Esophagus squamous epithelium (tissue), 5 donors: ENCODE data around the gene CPSF3. TPM values are rescaled to one million over a fixed set of nuclear protein-coding genes. Genes with fewer than 3 reads are reported as not detected.

Experiments used
- DNase-seq: peaks from one replicate; lab custom pipeline; 2025; lab: John Stamatoyannopoulos, UW
- H3K27ac ChIP-seq, 4 donors: fragments of 200-600 bp; sonication (generic); one replicate each; pipeline ENCODE4 v1.5.1; 2016 to 2019; ENCODE audit warnings: mild to moderate bottlenecking in 1 of 4
- H3K27me3 ChIP-seq, 4 donors: fragments of 200-600 bp; sonication (generic); 1 replicate in 3 of 4; 2 replicates in 1 of 4; pipeline versions ENCODE4 v1.5.1 to v1.6.0; 2017 to 2021; ENCODE audit warnings: antibody characterized with exemption in 1 of 4
- H3K36me3 ChIP-seq, 3 donors: fragments of 200-600 bp; sonication (generic); one replicate each; pipeline ENCODE4 v1.5.1; 2016 to 2019
- H3K4me1 ChIP-seq, 3 donors: fragments of 200-600 bp; sonication (generic); one replicate each; pipeline ENCODE4 v1.5.1; 2017 to 2019
- H3K4me3 ChIP-seq, 4 donors: fragments of 200-600 bp; sonication (generic); 1 replicate in 3 of 4; 2 replicates in 1 of 4; pipeline ENCODE4 v1.5.1; 2016 to 2019; ENCODE audit warnings: mild to moderate bottlenecking in 2 of 4, moderate library complexity in 1 of 4
- H3K9me3 ChIP-seq, 3 donors: fragments of 200-600 bp; sonication (generic); one replicate each; pipeline ENCODE4 v1.5.1; 2016 to 2019
- POLR2A ChIP-seq, 4 donors: fragments of 450-650 bp; IDR thresholded peaks; one replicate each; pipeline ENCODE4 v1.6.1; 2017; ENCODE audit warnings: antibody characterized with exemption in 4 of 4, mild to moderate bottlenecking in 4 of 4, moderate library complexity in 3 of 4
- WGBS, 2 donors: methylation state at CpG; one replicate each; pipeline ENCODE4 v1.1.5; 2018; 5-methylcytosine and 5-hydroxymethylcytosine counted together
- intact Hi-C: fragments of 100-400 bp; cut with DNase I; formaldehyde crosslinking; loops from one replicate; pipeline ENCODE4 v1.15.0; 2022
- total RNA-seq, 4 donors: library from RNA; depleted of rRNA; stranded (reverse); fragments of >200 nt; gene quantifications; one replicate each; pipeline ENCODE4 v1.1.0, GENCODE V29; 2016
- TF ChIP-seq, protein P1 (sequence below), 6 experiments: fragments of 450-650 bp in 4 of 6; fragments of 200-600 bp in 2 of 6; sonication (generic) in 2 of 6; IDR thresholded peaks; one replicate each; pipeline ENCODE4 v1.5.1; 2016 to 2019; ENCODE audit warnings: antibody characterized with exemption in 6 of 6, mild to moderate bottlenecking in 4 of 6, moderate library complexity in 4 of 6
- donor health status: DM: yes; HTN: yes; CAD: no.

Gene CPSF3
- total RNA-seq, 4 donors from 2014 or later: 20.4 to 27.9 (median 24.0) TPM

DNA sequence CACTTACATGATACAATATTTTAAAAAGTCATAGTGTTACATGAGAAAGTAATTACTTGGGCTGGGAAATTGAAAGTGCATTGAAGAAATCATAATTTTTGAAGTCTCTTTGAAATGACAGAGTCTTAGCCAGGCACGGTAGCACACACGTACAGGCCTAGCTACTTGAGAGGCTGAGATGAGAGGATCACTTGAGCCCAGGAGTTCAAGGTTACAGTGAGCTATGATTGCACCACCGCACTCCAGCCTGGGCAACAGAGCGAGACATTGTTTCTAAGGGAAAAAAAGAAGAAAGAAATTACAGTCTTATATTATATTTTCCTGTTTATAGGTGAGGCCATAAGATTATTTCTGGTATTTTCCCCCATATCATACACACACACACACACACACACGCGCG lies 41.7 kb downstream of the CPSF3 start:
- no peak for DNase-seq
- Histone ChIP-seq H3K36me3 (peaks cover 0 to 86% (median 0%) of the 10 kb centered on the region in 3 donors), H3K4me1 (peaks cover 0 to 8% (median 0%) of the 10 kb centered on the region in 3 donors), H3K27me3 (no peaks in the 10 kb centered on the region), H3K9me3 (no peaks in the 10 kb centered on the region), H3K27ac (no peak overlapping the region), H3K4me3 (no peak overlapping the region)
- 68 to 81% methylated on average over 7 of the region's 7 CpGs for WGBS, 2 donors
- TF ChIP-seq POLR2A (IDR thresholded peaks at IDR 0.05): no peak
- TF ChIP-seq, protein P1, sequence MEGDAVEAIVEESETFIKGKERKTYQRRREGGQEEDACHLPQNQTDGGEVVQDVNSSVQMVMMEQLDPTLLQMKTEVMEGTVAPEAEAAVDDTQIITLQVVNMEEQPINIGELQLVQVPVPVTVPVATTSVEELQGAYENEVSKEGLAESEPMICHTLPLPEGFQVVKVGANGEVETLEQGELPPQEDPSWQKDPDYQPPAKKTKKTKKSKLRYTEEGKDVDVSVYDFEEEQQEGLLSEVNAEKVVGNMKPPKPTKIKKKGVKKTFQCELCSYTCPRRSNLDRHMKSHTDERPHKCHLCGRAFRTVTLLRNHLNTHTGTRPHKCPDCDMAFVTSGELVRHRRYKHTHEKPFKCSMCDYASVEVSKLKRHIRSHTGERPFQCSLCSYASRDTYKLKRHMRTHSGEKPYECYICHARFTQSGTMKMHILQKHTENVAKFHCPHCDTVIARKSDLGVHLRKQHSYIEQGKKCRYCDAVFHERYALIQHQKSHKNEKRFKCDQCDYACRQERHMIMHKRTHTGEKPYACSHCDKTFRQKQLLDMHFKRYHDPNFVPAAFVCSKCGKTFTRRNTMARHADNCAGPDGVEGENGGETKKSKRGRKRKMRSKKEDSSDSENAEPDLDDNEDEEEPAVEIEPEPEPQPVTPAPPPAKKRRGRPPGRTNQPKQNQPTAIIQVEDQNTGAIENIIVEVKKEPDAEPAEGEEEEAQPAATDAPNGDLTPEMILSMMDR (IDR thresholded peaks at IDR 0.05): no peak
- intact Hi-C loops: no loop called here

GRCh38 chr2:9466147-9466683 lies 42.8 kb downstream of the CPSF3 start:
- H3K27ac ChIP-seq: no peak overlapping the region
- H3K4me3 ChIP-seq: no peak overlapping the region
- WGBS, 2 donors: 92 to 96% methylated on average over 22 to 26 of the region's 46 CpGs
- intact Hi-C loops: no loop called here
- H3K27me3 ChIP-seq: no peaks in the 10 kb centered on the region
- peaks cover 0 to 8% (median 0%) of the 10 kb centered on the region in 3 donors for H3K4me1 ChIP-seq
- no peak for DNase-seq
- H3K36me3 ChIP-seq: peaks cover 0 to 84% (median 0%) of the 10 kb centered on the region in 3 donors
- H3K9me3 ChIP-seq: no peaks in the 10 kb centered on the region
- TF ChIP-seq POLR2A (IDR thresholded peaks at IDR 0.05): no peak
- TF ChIP-seq, protein P1 (IDR thresholded peaks at IDR 0.05): no peak

DNA sequence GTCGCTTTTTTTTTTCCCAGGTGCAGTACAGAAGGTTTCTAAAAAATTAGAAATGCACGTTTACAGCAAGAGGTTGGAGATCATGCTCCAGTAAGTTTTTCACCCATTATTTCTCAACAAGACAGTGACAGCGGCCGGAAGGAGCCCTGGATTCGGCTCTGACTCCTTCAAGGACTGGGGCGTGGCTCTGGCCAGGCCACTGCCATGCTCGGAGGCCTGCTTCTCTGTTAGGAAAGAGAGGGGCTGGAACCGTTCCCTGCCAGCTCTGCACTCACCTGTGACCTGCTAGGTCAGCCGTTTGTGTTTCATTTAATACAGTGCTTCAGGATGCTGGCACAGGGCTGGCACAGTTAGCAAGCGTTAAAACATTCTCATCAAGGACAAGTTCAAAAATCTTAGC lies 44.2 kb downstream of the CPSF3 start:
- Histone ChIP-seq H3K4me1 (peaks cover 0 to 8% (median 0%) of the 10 kb centered on the region in 3 donors), H3K4me3 (no peak overlapping the region), H3K9me3 (no peaks in the 10 kb centered on the region), H3K27ac (no peak overlapping the region), H3K36me3 (peaks cover 0 to 84% (median 0%) of the 10 kb centered on the region in 3 donors), H3K27me3 (no peaks in the 10 kb centered on the region)
- intact Hi-C loops: no loop called here
- WGBS, 2 donors: 67 to 70% methylated on average over 8 to 10 of the region's 10 CpGs
- no peak for DNase-seq
- TF ChIP-seq, protein P1 (IDR thresholded peaks at IDR 0.05): no peak
- TF ChIP-seq POLR2A (IDR thresholded peaks at IDR 0.05): no peak

DNA sequence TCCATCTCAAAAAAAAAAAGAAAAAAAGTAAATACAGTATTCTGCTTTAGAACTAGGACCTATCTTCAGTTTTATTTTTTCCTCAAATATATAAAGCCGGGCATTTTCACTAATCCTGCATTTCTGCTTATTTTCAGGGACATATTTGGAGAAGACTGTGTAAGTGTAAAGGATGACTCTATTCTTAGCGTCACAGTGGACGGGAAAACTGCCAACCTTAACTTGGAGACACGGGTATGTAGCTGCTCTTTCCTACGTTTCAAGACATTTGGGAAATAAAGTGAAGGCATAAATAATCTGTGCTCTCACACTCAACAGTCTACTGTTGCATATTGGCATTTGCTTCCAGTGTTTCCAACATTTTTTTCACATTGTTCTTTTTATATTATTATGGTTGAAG lies 47.8 kb downstream of the CPSF3 start:
- Histone ChIP-seq H3K9me3 (no peaks in the 10 kb centered on the region), H3K4me3 (no peak overlapping the region), H3K4me1 (peaks cover 8 to 31% (median 8%) of the 10 kb centered on the region in 3 donors), H3K36me3 (peaks cover 0 to 56% (median 0%) of the 10 kb centered on the region in 3 donors), H3K27ac (peak overlapping the region in 1 of 4 donors; percentile 17), H3K27me3 (no peaks in the 10 kb centered on the region)
- WGBS, 2 donors: 89 to 91% methylated on average over 5 of the region's 5 CpGs
- TF ChIP-seq POLR2A (IDR thresholded peaks at IDR 0.05): no peak
- TF ChIP-seq, protein P1 (IDR thresholded peaks at IDR 0.05): no peak
- DNase-seq: no peak
- intact Hi-C loops: no loop called here

- Histone ChIP-seq H3K9me3 (no peaks in the 10 kb centered on the region), H3K4me3 (no peak overlapping the region), H3K27me3 (no peaks in the 10 kb centered on the region), H3K36me3 (peaks cover 0 to 61% (median 0%) of the 10 kb centered on the region in 3 donors), H3K4me1 (peaks cover 8 to 43% (median 12%) of the 10 kb centered on the region in 3 donors), H3K27ac (no peak overlapping the region)
- no peak for DNase-seq
- TF ChIP-seq, protein P1 (IDR thresholded peaks at IDR 0.05): no peak
- no peak for TF ChIP-seq POLR2A (IDR thresholded peaks at IDR 0.05)
- WGBS, 2 donors: 82 to 95% methylated on average over 9 of the region's 9 CpGs
- intact Hi-C loops: no loop called here
Observed at GRCh38 chr2:9472511-9472910, 49.1 kb downstream of the CPSF3 start.
